K562 (cell line): ENCODE measurements around the gene C11orf98. TPM values are rescaled to one million over a fixed set of nuclear protein-coding genes. Genes with fewer than 3 reads are reported as not detected.

Source experiments
- ARNT ChIP-seq, 2 experiments: fragments of 450-650 bp; IDR thresholded peaks; 2 replicates each; pipeline ENCODE4 v1.6.1; 2016; ENCODE audit warnings: mild to moderate bottlenecking in 1 of 2
- ATF1 ChIP-seq, 2 experiments: fragments of 450-650 bp in 1 of 2; IDR thresholded peaks; 2 replicates each; pipeline ENCODE4 v1.6.1; 2016; ENCODE audit warnings: missing compliant biosample characterization in 1 of 2, missing genetic modification characterization in 1 of 2
- E2F3 ChIP-seq: fragments of 250-450 bp; sonication (Bioruptor Pico); IDR thresholded peaks from 2 replicates; pipeline ENCODE4 v1.4.0; 2020; ENCODE audit warnings: mild to moderate bottlenecking
- HIVEP1 ChIP-seq: fragments of 250-450 bp; sonication (Bioruptor Pico); IDR thresholded peaks from 2 replicates; pipeline ENCODE4 v1.4.0; 2020; ENCODE audit warnings: mild to moderate bottlenecking
- KAT2B ChIP-seq: IDR thresholded peaks from one replicate; pipeline ENCODE4 v1.6.1; 2012; ENCODE audit warnings: low read depth, mild to moderate bottlenecking, control low read depth, inconsistent platforms, low read length, moderate library complexity
- KAT7 ChIP-seq: sonication (generic); formaldehyde crosslinking; IDR thresholded peaks from 2 replicates; pipeline ENCODE4 v1.8.0; 2022; ENCODE audit warnings: missing genetic modification reagents, mild to moderate bottlenecking, borderline replicate concordance
- MBD2 ChIP-seq: sonication (generic); IDR thresholded peaks from 2 replicates; pipeline ENCODE4 v1.6.1; 2016; ENCODE audit warnings: low read depth, borderline replicate concordance
- MYC ChIP-seq, 2 experiments: fragments of 250-450 bp in 1 of 2; sonication (Bioruptor Pico) in 1 of 2; IDR thresholded peaks; 2 replicates each; pipeline versions ENCODE4 v1.5.1 to v1.6.1; 2012 to 2021; ENCODE audit warnings: low read depth in 2 of 2, borderline replicate concordance in 1 of 2, improper control_type of control experiment in 1 of 2, low read length in 1 of 2, mild to moderate bottlenecking in 1 of 2, moderate library complexity in 1 of 2
- NELFE ChIP-seq: IDR thresholded peaks from 2 replicates; pipeline ENCODE4 v1.6.1; 2011; ENCODE audit warnings: mild to moderate bottlenecking; ENCODE audit not compliant: insufficient read depth, insufficient read length
- NR2C2 ChIP-seq, 2 experiments: fragments of 200-800 bp in 1 of 2; sonication (Bioruptor generic) in 1 of 2; sonication (generic) in 1 of 2; formaldehyde crosslinking in 1 of 2; IDR thresholded peaks; 2 replicates each; pipeline versions ENCODE4 v1.6.1 to v1.8.0; 2016 to 2022; ENCODE audit warnings: mild to moderate bottlenecking in 1 of 2, missing compliant biosample characterization in 1 of 2, missing genetic modification characterization in 1 of 2, missing genetic modification reagents in 1 of 2
- PCBP2 ChIP-seq: fragments of 200-400 bp; formaldehyde crosslinking; IDR thresholded peaks from 2 replicates; pipeline ENCODE4 v1.6.1; 2018; ENCODE audit warnings: low read length, low read depth, mild to moderate bottlenecking, moderate library complexity; ENCODE audit not compliant: poor library complexity, severe bottlenecking
- PHB ChIP-seq: fragments of 250-450 bp; sonication (Bioruptor Pico); IDR thresholded peaks from 2 replicates; pipeline ENCODE4 v1.5.0; 2021
- RFX7 ChIP-seq: fragments of 250-450 bp; sonication (Bioruptor Pico); IDR thresholded peaks from 2 replicates; pipeline ENCODE4 v1.5.1; 2021; ENCODE audit warnings: mild to moderate bottlenecking
- TOE1 ChIP-seq, 2 experiments: fragments of 450-650 bp in 1 of 2; sonication (generic) in 1 of 2; formaldehyde crosslinking in 1 of 2; IDR thresholded peaks; 2 replicates each; pipeline versions ENCODE4 v1.7.1 to v1.8.0; 2016 to 2022; ENCODE audit warnings: borderline replicate concordance in 2 of 2, mild to moderate bottlenecking in 2 of 2, antibody characterized with exemption in 1 of 2, inconsistent platforms in 1 of 2, low read depth in 1 of 2, missing genetic modification reagents in 1 of 2, moderate library complexity in 1 of 2
- TSC22D4 ChIP-seq: fragments of 450-650 bp; IDR thresholded peaks from 2 replicates; pipeline ENCODE4 v1.6.1; 2016; ENCODE audit warnings: missing genetic modification characterization, missing biosample characterization, control low read depth
- ZBED1 ChIP-seq: IDR thresholded peaks from 2 replicates; pipeline ENCODE4 v1.6.1; 2014
- ZKSCAN1 ChIP-seq: fragments of 150-350 bp; IDR thresholded peaks from 2 replicates; pipeline ENCODE4 v1.6.1; 2016; ENCODE audit warnings: low read depth, low read length
- ZNF224 ChIP-seq: sonication (generic); formaldehyde crosslinking; IDR thresholded peaks from 2 replicates; pipeline ENCODE4 v1.8.0; 2022; ENCODE audit warnings: mild to moderate bottlenecking, missing genetic modification reagents
- ZNF431 ChIP-seq: sonication (generic); formaldehyde crosslinking; IDR thresholded peaks from 2 replicates; pipeline ENCODE4 v1.8.0; 2022; ENCODE audit warnings: mild to moderate bottlenecking, missing genetic modification reagents
- ZNF57 ChIP-seq: fragments of 450-650 bp; formaldehyde crosslinking; IDR thresholded peaks from 2 replicates; pipeline ENCODE4 v1.4.0; 2020; ENCODE audit warnings: mild to moderate bottlenecking, moderate library complexity
- ZNF695 ChIP-seq: fragments of 450-650 bp; formaldehyde crosslinking; IDR thresholded peaks from 2 replicates; pipeline ENCODE4 v1.4.0; 2020; ENCODE audit warnings: mild to moderate bottlenecking, moderate library complexity
- polyA plus RNA-seq, 8 experiments: library from polyadenylated mRNA; depleted of rRNA in 4 of 8; stranded (reverse) in 5 of 8; unstranded in 3 of 8; fragments of >200 nt; fragmentation: Nextera tagmentation in 2 of 8; fragmentation: Illumina TruSeq in 1 of 8; extraction: Ambion mirVana in 2 of 8; extraction: Trizol in 1 of 8; gene quantifications; 2 replicates each; pipeline versions ENCODE4 v1.2.1 to v1.2.3, GENCODE V29; 2011 to 2014; ENCODE audit warnings: inconsistent platforms in 1 of 8, missing spikeins in 1 of 8
- total RNA-seq, 7 experiments: library from RNA; depleted of rRNA in 6 of 7; stranded (reverse); fragments of >200 nt in 6 of 7; fragmentation: Illumina TruSeq in 2 of 7; extraction: Trizol in 2 of 7; gene quantifications; 2 replicates each; pipeline versions ENCODE4 v1.2.1 to v1.2.3, GENCODE V29; 2011 to 2021; ENCODE audit warnings: low replicate concordance in 1 of 7
- TF ChIP-seq, protein P1 (sequence below): sonication (generic); formaldehyde crosslinking; IDR thresholded peaks from 2 replicates; pipeline ENCODE4 v1.8.1; 2023; ENCODE audit warnings: missing genetic modification reagents, mild to moderate bottlenecking, borderline replicate concordance

Gene C11orf98
- total and polyA plus RNA-seq, 9 of the 15 experiments (the other 6 are each of a cell fraction or from before 2014, with no cell fraction given), result 103 to 352 (median 218) TPM

DNA sequence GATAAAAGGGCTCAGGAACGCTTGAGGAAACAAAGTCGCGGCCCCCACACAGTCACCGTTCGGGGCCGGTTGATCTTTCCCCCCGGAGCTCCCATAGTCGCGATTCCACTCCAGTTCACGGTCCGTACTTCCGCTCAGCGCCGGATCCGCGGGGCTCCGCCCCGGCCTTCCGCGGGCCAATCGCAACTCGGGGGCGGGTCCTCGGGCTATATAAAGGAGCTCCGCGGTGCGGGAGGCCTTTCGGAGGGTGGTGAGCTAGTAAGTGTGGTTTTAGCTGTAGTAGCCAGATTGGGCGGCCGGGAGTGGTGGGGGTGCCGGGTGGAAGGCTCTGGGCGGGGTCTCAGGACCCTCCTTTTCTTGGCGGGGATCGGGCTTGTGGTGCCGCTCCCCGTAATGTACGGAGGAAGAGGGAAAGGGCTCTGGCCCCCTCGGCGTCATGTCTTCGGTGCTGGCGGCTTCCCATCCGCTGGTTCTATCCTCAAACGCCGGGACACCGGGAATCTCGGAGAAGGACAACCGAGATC is at the start of gene C11orf98, which contains the start of gene CSKMT (continued):
- TF ChIP-seq TOE1 (IDR thresholded peaks at IDR 0.05; ENCODE audit: borderline replicate concordance) (0 out of 2 replicates have a peak, but pooled peaks have one; percentile 40), TOE1 (CRISPR knock-in tag; IDR thresholded peaks at IDR 0.05; ENCODE audit: borderline replicate concordance, low read depth) (0 out of 2 replicates have a peak, but pooled peaks have one; percentile 17), NR2C2 (CRISPR knock-in tag; IDR thresholded peaks at IDR 0.05) (no peak), NR2C2 (tag; IDR thresholded peaks at IDR 0.05) (peak; percentile 53; the same call in 1 of the 2 replicates), TSC22D4 (no peak), ZBED1 (peak; percentile 92), ATF1 (CRISPR knock-in tag; IDR thresholded peaks at IDR 0.05) (no peak), ATF1 (tag; IDR thresholded peaks at IDR 0.05) (peak; percentile 56), PHB (CRISPR knock-in tag) (peak; percentile 96), ZNF57 (CRISPR knock-in tag) (no peak), PCBP2 (no peak), HIVEP1 (CRISPR knock-in tag) (no peak), KAT7 (CRISPR knock-in tag) (no peak), E2F3 (CRISPR knock-in tag) (no peak), MYC (IDR thresholded peaks at IDR 0.05; ENCODE audit: low read depth, low read length) (peak; percentile 89), MYC (CRISPR knock-in tag; IDR thresholded peaks at IDR 0.05; ENCODE audit: borderline replicate concordance, low read depth) (peak; percentile 82), MBD2 (peak; percentile 88), NELFE (peak; percentile 79), ZNF695 (peak; percentile 89; the same call in 1 of the 2 replicates), ZNF431 (CRISPR knock-in tag) (no peak), ZNF224 (CRISPR knock-in tag) (no peak), ZKSCAN1 (no peak), RFX7 (CRISPR knock-in tag) (peak; percentile 81; the same call in 1 of the 2 replicates), KAT2B (no peak), ARNT (IDR thresholded peaks at IDR 0.05) (no peak)
- TF ChIP-seq, protein P1, sequence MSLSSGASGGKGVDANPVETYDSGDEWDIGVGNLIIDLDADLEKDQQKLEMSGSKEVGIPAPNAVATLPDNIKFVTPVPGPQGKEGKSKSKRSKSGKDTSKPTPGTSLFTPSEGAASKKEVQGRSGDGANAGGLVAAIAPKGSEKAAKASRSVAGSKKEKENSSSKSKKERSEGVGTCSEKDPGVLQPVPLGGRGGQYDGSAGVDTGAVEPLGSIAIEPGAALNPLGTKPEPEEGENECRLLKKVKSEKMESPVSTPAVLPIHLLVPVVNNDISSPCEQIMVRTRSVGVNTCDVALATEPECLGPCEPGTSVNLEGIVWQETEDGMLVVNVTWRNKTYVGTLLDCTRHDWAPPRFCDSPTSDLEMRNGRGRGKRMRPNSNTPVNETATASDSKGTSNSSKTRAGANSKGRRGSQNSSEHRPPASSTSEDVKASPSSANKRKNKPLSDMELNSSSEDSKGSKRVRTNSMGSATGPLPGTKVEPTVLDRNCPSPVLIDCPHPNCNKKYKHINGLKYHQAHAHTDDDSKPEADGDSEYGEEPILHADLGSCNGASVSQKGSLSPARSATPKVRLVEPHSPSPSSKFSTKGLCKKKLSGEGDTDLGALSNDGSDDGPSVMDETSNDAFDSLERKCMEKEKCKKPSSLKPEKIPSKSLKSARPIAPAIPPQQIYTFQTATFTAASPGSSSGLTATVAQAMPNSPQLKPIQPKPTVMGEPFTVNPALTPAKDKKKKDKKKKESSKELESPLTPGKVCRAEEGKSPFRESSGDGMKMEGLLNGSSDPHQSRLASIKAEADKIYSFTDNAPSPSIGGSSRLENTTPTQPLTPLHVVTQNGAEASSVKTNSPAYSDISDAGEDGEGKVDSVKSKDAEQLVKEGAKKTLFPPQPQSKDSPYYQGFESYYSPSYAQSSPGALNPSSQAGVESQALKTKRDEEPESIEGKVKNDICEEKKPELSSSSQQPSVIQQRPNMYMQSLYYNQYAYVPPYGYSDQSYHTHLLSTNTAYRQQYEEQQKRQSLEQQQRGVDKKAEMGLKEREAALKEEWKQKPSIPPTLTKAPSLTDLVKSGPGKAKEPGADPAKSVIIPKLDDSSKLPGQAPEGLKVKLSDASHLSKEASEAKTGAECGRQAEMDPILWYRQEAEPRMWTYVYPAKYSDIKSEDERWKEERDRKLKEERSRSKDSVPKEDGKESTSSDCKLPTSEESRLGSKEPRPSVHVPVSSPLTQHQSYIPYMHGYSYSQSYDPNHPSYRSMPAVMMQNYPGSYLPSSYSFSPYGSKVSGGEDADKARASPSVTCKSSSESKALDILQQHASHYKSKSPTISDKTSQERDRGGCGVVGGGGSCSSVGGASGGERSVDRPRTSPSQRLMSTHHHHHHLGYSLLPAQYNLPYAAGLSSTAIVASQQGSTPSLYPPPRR (CRISPR knock-in tag), result no peak
